GM12878 (cell line): ENCODE data around the gene RHOC. TPM values are rescaled to one million over a fixed set of nuclear protein-coding genes. Genes with fewer than 3 reads are reported as not detected.

Source experiments
- CBX5 ChIP-seq: sonication (generic); IDR thresholded peaks from 2 replicates; pipeline ENCODE4 v1.6.1; 2016; ENCODE audit warnings: low read depth, moderate library complexity, mild to moderate bottlenecking, inconsistent platforms
- IRF5 ChIP-seq: fragments of 450-650 bp; IDR thresholded peaks from 2 replicates; pipeline ENCODE4 v1.6.1; 2017; ENCODE audit warnings: borderline replicate concordance
- KDM1A ChIP-seq: fragments of 200-600 bp; sonication (generic); IDR thresholded peaks from 2 replicates; pipeline ENCODE4 v1.6.1; 2016; ENCODE audit warnings: borderline replicate concordance
- PAX8 ChIP-seq: fragments of 450-650 bp; IDR thresholded peaks from 2 replicates; pipeline ENCODE4 v1.6.1; 2017; ENCODE audit warnings: mild to moderate bottlenecking, moderate library complexity
- POLR2AphosphoS5 ChIP-seq: IDR thresholded peaks from 2 replicates; pipeline ENCODE4 v1.6.1; 2011; ENCODE audit warnings: mild to moderate bottlenecking, low read length, inconsistent platforms
- SPI1 ChIP-seq: IDR thresholded peaks from 2 replicates; pipeline ENCODE4 v1.6.1; 2011; ENCODE audit warnings: low read depth, mild to moderate bottlenecking, low read length, moderate library complexity, borderline replicate concordance; ENCODE audit not compliant: insufficient read depth
- TAF1 ChIP-seq: IDR thresholded peaks from 2 replicates; pipeline ENCODE4 v1.6.1; 2011; ENCODE audit warnings: mild to moderate bottlenecking, low read depth, low read length, borderline replicate concordance
- ZBTB11 ChIP-seq: fragments of 450-650 bp; formaldehyde crosslinking; IDR thresholded peaks from 2 replicates; pipeline ENCODE4 v1.5.0; 2022; ENCODE audit warnings: mild to moderate bottlenecking, missing genetic modification characterization
- ZNF207 ChIP-seq: fragments of 450-650 bp; IDR thresholded peaks from 2 replicates; pipeline ENCODE4 v1.6.1; 2014; ENCODE audit warnings: antibody characterized with exemption, mild to moderate bottlenecking, borderline replicate concordance
- polyA plus RNA-seq, 11 experiments: library from polyadenylated mRNA; depleted of rRNA in 4 of 11; unstranded in 6 of 11; stranded (reverse) in 5 of 11; fragments of >200 nt; fragmentation: Nextera tagmentation in 4 of 11; fragmentation: Illumina TruSeq in 1 of 11; extraction: Ambion mirVana in 4 of 11; extraction: Trizol in 1 of 11; gene quantifications; 1 replicate in 1 of 11; 2 replicates in 10 of 11; pipeline versions ENCODE4 v1.2.1 to v1.2.3, GENCODE V29; 2011 to 2016; ENCODE audit warnings: inconsistent platforms in 2 of 11, missing spikeins in 2 of 11, low read depth in 1 of 11
- total RNA-seq, 4 experiments: library from RNA; depleted of rRNA in 3 of 4; stranded (reverse); fragments of >200 nt in 3 of 4; fragmentation: Illumina TruSeq in 1 of 4; extraction: Trizol in 1 of 4; gene quantifications; 2 replicates each; pipeline versions ENCODE4 v1.2.1 to v1.2.3, GENCODE V29; 2013 to 2021
- TF ChIP-seq, protein P1 (sequence below): fragments of 450-650 bp; IDR thresholded peaks from 2 replicates; pipeline ENCODE4 v1.6.1; 2014; ENCODE audit warnings: mild to moderate bottlenecking

The RHOC gene
- total and polyA plus RNA-seq, 10 of the 15 experiments (the other 5 are each of a cell fraction or from before 2014, with no cell fraction given) = 20.6 to 371 (median 158) TPM

GRCh38 chr1:112711670-112712069, 4.7 kb upstream of the RHOC start (continued):
- TF ChIP-seq ZBTB11 (CRISPR knock-in tag) (no peak), IRF5 (no peak), CBX5 (no peak), KDM1A (no peak), ZNF207 (no peak), POLR2AphosphoS5 (no peak), PAX8 (no peak), TAF1 (no peak), SPI1 (no peak)
- TF ChIP-seq, protein P1, sequence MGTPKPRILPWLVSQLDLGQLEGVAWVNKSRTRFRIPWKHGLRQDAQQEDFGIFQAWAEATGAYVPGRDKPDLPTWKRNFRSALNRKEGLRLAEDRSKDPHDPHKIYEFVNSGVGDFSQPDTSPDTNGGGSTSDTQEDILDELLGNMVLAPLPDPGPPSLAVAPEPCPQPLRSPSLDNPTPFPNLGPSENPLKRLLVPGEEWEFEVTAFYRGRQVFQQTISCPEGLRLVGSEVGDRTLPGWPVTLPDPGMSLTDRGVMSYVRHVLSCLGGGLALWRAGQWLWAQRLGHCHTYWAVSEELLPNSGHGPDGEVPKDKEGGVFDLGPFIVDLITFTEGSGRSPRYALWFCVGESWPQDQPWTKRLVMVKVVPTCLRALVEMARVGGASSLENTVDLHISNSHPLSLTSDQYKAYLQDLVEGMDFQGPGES = no peak
